Karpas-422 (cell line): ENCODE measurements around the gene OR5H6. TPM values are rescaled to one million over a fixed set of nuclear protein-coding genes. Genes with fewer than 3 reads are reported as not detected.

Experiments used
- DNase-seq: peaks from one replicate; pipeline ENCODE4 v3.0.0-alpha.2; 2015
- H2AFZ ChIP-seq: fragments of 200-600 bp; sonication (generic); 2 replicates; pipeline ENCODE4 v1.6.1; 2014; ENCODE audit warnings: antibody characterized with exemption, low read length, mixed read lengths
- H3K27ac ChIP-seq: fragments of 200-600 bp; sonication (generic); 2 replicates; pipeline ENCODE4 v1.5.1; 2014; ENCODE audit warnings: mild to moderate bottlenecking, low read length, moderate library complexity
- H3K27me3 ChIP-seq: fragments of 200-600 bp; sonication (generic); 2 replicates; pipeline ENCODE4 v1.6.1; 2014; ENCODE audit warnings: low read length, mixed read lengths
- H3K36me3 ChIP-seq: fragments of 200-600 bp; sonication (generic); 2 replicates; pipeline ENCODE4 v1.6.1; 2014; ENCODE audit warnings: low read length, mixed read lengths; ENCODE audit not compliant: insufficient read depth
- H3K4me1 ChIP-seq: fragments of 200-600 bp; sonication (generic); 2 replicates; pipeline ENCODE4 v1.6.1; 2014; ENCODE audit warnings: mild to moderate bottlenecking, low read length, mixed read lengths
- H3K4me2 ChIP-seq: fragments of 200-600 bp; sonication (generic); 2 replicates; pipeline ENCODE4 v1.6.1; 2014; ENCODE audit warnings: low read length, low read depth, mild to moderate bottlenecking; ENCODE audit not compliant: poor library complexity, severe bottlenecking
- H3K4me3 ChIP-seq: fragments of 200-600 bp; sonication (generic); 2 replicates; pipeline ENCODE4 v1.5.1; 2014; ENCODE audit warnings: mild to moderate bottlenecking, antibody characterized with exemption, low read length, mixed read lengths
- H3K79me2 ChIP-seq: fragments of 200-600 bp; sonication (generic); 2 replicates; pipeline ENCODE4 v1.6.1; 2014; ENCODE audit warnings: mild to moderate bottlenecking, low read length, mixed read lengths
- H3K9ac ChIP-seq: fragments of 200-600 bp; sonication (generic); 2 replicates; pipeline ENCODE4 v1.6.0; 2014; ENCODE audit warnings: low read length
- H3K9me2 ChIP-seq: fragments of 200-600 bp; sonication (generic), shearing (Covaris generic); replicated peaks from 2 replicates; pipeline ENCODE4 v1.6.0; 2014; ENCODE audit warnings: mild to moderate bottlenecking, low read length, moderate library complexity; ENCODE audit not compliant: insufficient read depth
- H3K9me3 ChIP-seq: fragments of 300-700, 200-600 bp; sonication (generic); 2 replicates; pipeline ENCODE4 v1.6.1; 2014; ENCODE audit warnings: low read length, mixed read lengths
- H4K20me1 ChIP-seq: fragments of 200-600 bp; sonication (generic); 2 replicates; pipeline ENCODE4 v1.6.1; 2014; ENCODE audit warnings: mild to moderate bottlenecking, antibody characterized with exemption, low read length, low read depth; ENCODE audit not compliant: insufficient read depth
- total RNA-seq: library from RNA; depleted of rRNA; stranded (reverse); fragments of >200 nt; shearing (Covaris generic); gene quantifications from 2 replicates; pipeline ENCODE4 v1.2.3, GENCODE V29; 2014; ENCODE audit warnings: low replicate concordance; rRNA removed

OR5H6 gene
- total RNA-seq, result not detected in 2 replicates

GRCh38 chr3:98263944-98264343, at the start of gene OR5H6:
TSS of gene OR5H6 (plus strand) at chr3:98264244. CDS start at chr3:98264333, 89 bp downstream.
- no peaks in the 10 kb centered on the region for H3K79me2 ChIP-seq
- no peaks in the 10 kb centered on the region for H3K4me1 ChIP-seq
- H3K9me3 ChIP-seq, result no peaks in the 10 kb centered on the region; the same call in 1 of the 2 replicates
- no peak within 1 kb of the TSS for H2AFZ ChIP-seq
- H3K27ac ChIP-seq, result no peak within 1 kb of the TSS
- no peaks in the 10 kb centered on the region for H3K36me3 ChIP-seq
- H3K27me3 ChIP-seq, result no peaks in the 10 kb centered on the region
- no peak within 1 kb of the TSS for H3K4me3 ChIP-seq
- H4K20me1 ChIP-seq, result no peaks in the 10 kb centered on the region
- no peaks in the 10 kb centered on the region for H3K9me2 ChIP-seq
- no peak within 1 kb of the TSS for H3K4me2 ChIP-seq
- H3K9ac ChIP-seq, result no peak within 1 kb of the TSS
- no peak for DNase-seq

GRCh38 chr3:98215051-98215450, 49.0 kb upstream of the OR5H6 start:
- Histone ChIP-seq H3K9ac (no peak overlapping the region), H3K79me2 (no peaks in the 10 kb centered on the region), H3K4me2 (no peak overlapping the region), H3K4me3 (no peak overlapping the region), H3K4me1 (no peaks in the 10 kb centered on the region), H3K27me3 (no peaks in the 10 kb centered on the region), H4K20me1 (no peaks in the 10 kb centered on the region), H2AFZ (no peak overlapping the region), H3K27ac (no peak overlapping the region), H3K9me3 (no peaks in the 10 kb centered on the region), H3K9me2 (no peaks in the 10 kb centered on the region), H3K36me3 (no peaks in the 10 kb centered on the region)
- DNase-seq, result no peak

DNA sequence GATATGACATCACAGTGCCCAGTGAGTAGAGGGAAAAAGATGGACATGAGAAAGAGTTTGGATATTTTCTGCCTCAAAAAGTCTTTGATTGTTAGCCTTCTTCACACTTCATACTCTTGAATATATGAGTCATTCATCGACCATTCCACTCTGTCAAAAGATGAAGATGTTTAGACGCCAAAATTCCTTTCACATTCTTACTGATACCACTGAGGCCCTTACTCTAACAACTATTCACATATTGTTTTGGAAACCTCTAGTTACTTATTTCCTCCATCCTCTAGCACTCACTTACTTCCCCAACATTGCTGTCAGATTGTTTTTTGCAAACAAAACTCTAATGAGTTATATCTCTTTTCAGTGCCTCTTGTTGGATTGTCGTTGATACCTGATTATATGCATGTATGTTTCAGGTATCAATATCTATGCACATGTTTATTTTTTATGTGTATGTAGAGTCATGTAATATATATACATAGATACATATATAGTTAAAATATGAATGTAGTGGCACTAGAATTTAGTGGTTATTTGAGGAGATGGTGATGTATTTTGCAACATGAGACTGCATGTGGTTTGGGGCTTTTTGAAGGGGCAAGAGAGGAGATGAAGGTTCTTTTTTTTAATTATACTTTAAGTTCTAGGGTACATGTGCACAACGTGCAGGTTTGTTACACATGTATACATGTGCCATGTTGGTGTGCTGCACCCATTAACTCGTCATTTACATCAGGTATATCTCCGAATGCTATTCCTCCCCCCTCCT, 40.0 kb upstream of the OR5H6 start:
- no peak overlapping the region for H3K4me3 ChIP-seq
- no peaks in the 10 kb centered on the region for H3K79me2 ChIP-seq
- no peaks in the 10 kb centered on the region for H3K36me3 ChIP-seq
- H2AFZ ChIP-seq, result no peak overlapping the region
- no peaks in the 10 kb centered on the region for H3K4me1 ChIP-seq
- no peak overlapping the region for H3K9ac ChIP-seq
- no peaks in the 10 kb centered on the region for H3K9me3 ChIP-seq
- no peaks in the 10 kb centered on the region for H3K9me2 ChIP-seq
- H3K27me3 ChIP-seq, result no peaks in the 10 kb centered on the region
- DNase-seq, result no peak
- no peaks in the 10 kb centered on the region for H4K20me1 ChIP-seq
- no peak overlapping the region for H3K27ac ChIP-seq
- H3K4me2 ChIP-seq, result no peak overlapping the region

- H2AFZ ChIP-seq, result no peak overlapping the region
- H3K36me3 ChIP-seq, result no peaks in the 10 kb centered on the region
- H3K79me2 ChIP-seq, result no peaks in the 10 kb centered on the region
- no peaks in the 10 kb centered on the region for H3K4me1 ChIP-seq
- no peaks in the 10 kb centered on the region for H3K9me3 ChIP-seq
- 0 out of 2 replicates have a peak, but pooled peaks cover 3% of the 10 kb centered on the region for H3K27me3 ChIP-seq
- no peak overlapping the region for H3K4me2 ChIP-seq
- no peak for DNase-seq
- H3K9me2 ChIP-seq, result no peaks in the 10 kb centered on the region
- no peak overlapping the region for H3K4me3 ChIP-seq
- H3K9ac ChIP-seq, result no peak overlapping the region
- H3K27ac ChIP-seq, result no peak overlapping the region
- no peaks in the 10 kb centered on the region for H4K20me1 ChIP-seq
Observed at GRCh38 chr3:98232489-98232888, 31.6 kb upstream of the OR5H6 start.

DNA sequence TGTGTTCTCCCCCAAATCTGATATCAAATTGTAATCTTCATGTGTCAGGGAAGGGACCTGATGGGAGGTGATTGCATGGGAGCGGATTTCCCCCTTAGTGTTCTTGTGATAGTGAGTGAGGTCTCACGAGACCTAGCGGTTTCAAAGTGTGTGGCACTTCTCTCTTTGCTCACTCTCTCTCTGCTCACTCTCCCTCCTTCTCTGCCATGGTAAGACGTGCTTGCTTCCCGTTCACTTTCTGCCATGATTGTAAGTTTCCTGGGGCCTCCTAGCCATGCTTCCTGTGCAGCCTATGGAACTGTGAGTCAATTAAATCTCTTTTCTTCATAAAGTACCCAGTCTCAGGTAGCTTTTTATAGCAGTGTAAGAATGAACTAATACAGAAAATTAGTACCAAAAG, 30.6 kb upstream of the OR5H6 start:
- Histone ChIP-seq H3K4me1 (no peaks in the 10 kb centered on the region), H4K20me1 (no peaks in the 10 kb centered on the region), H2AFZ (no peak overlapping the region), H3K27ac (no peak overlapping the region), H3K9me3 (no peaks in the 10 kb centered on the region), H3K4me3 (no peak overlapping the region), H3K36me3 (no peaks in the 10 kb centered on the region), H3K9ac (no peak overlapping the region), H3K4me2 (no peak overlapping the region), H3K9me2 (no peaks in the 10 kb centered on the region), H3K79me2 (no peaks in the 10 kb centered on the region), H3K27me3 (0 out of 2 replicates have a peak, but pooled peaks cover 3% of the 10 kb centered on the region)
- no peak for DNase-seq

DNA sequence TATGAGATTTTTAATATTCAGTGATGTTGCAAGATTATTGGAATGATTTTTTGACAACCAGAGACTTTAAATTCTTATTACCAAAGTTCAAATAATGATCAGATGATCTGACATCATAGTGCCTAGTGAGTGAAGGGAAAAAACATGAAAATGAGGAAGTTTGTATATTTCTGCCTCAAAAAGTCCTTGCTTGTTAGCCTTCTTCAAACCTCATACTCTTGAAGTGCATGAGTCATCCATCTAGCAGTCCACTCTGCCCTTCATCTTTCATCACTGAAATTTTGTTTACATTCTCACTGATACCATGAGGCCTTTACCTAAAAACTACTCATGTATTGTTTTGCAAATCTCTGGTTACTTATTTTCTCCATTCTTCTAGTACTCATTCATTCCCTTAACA, 23.9 kb upstream of the OR5H6 start:
- no peak overlapping the region for H3K27ac ChIP-seq
- no peak overlapping the region for H2AFZ ChIP-seq
- H3K9ac ChIP-seq, result no peak overlapping the region
- H3K9me3 ChIP-seq, result no peaks in the 10 kb centered on the region
- no peak overlapping the region for H3K4me2 ChIP-seq
- H3K79me2 ChIP-seq, result no peaks in the 10 kb centered on the region
- no peaks in the 10 kb centered on the region for H3K9me2 ChIP-seq
- H3K36me3 ChIP-seq, result no peaks in the 10 kb centered on the region
- no peaks in the 10 kb centered on the region for H4K20me1 ChIP-seq
- H3K27me3 ChIP-seq, result no peaks in the 10 kb centered on the region
- DNase-seq, result no peak
- H3K4me1 ChIP-seq, result no peaks in the 10 kb centered on the region
- no peak overlapping the region for H3K4me3 ChIP-seq

- Histone ChIP-seq H3K4me3 (no peak overlapping the region), H3K27ac (no peak overlapping the region), H3K79me2 (no peaks in the 10 kb centered on the region), H3K9me3 (no peaks in the 10 kb centered on the region), H3K9ac (no peak overlapping the region), H4K20me1 (no peaks in the 10 kb centered on the region), H3K4me1 (no peaks in the 10 kb centered on the region), H3K27me3 (no peaks in the 10 kb centered on the region), H3K4me2 (no peak overlapping the region), H3K9me2 (no peaks in the 10 kb centered on the region), H3K36me3 (no peaks in the 10 kb centered on the region), H2AFZ (no peak overlapping the region)
- no peak for DNase-seq
Observed at GRCh38 chr3:98242155-98242554, 21.9 kb upstream of the OR5H6 start.

GRCh38 chr3:98243843-98244242, 20.2 kb upstream of the OR5H6 start:
- no peaks in the 10 kb centered on the region for H3K9me2 ChIP-seq
- H2AFZ ChIP-seq, result no peak overlapping the region
- H3K79me2 ChIP-seq, result no peaks in the 10 kb centered on the region
- H3K4me1 ChIP-seq, result no peaks in the 10 kb centered on the region
- H3K4me3 ChIP-seq, result no peak overlapping the region
- H3K27me3 ChIP-seq, result no peaks in the 10 kb centered on the region
- DNase-seq, result no peak
- H3K9ac ChIP-seq, result no peak overlapping the region
- H3K4me2 ChIP-seq, result no peak overlapping the region
- no peaks in the 10 kb centered on the region for H3K9me3 ChIP-seq
- no peaks in the 10 kb centered on the region for H4K20me1 ChIP-seq
- no peaks in the 10 kb centered on the region for H3K36me3 ChIP-seq
- H3K27ac ChIP-seq, result no peak overlapping the region
